CD4-positive, alpha-beta T cell treated with Interleukin-17A for 4 hours (primary cell): ENCODE data around the gene ZBTB17.

ENCODE experiments used
- DNase-seq: peaks from one replicate; pipeline ENCODE4 v3.0.0-alpha.2; 2020; ENCODE audit warnings: mixed read lengths

The ZBTB17 gene

GRCh38 chr1:15945011-15945831 lies 30.7 kb downstream of the ZBTB17 start:
- DNase-seq: no peak

GRCh38 chr1:15944308-15945010 lies 31.4 kb downstream of the ZBTB17 start:
- DNase-seq: no peak

- no peak for DNase-seq
Observed at GRCh38 chr1:15943992-15944307, 32.0 kb downstream of the ZBTB17 start.

GRCh38 chr1:15943328-15943991 lies 32.4 kb downstream of the ZBTB17 start:
- DNase-seq: no peak

- no peak for DNase-seq
Observed at GRCh38 chr1:15942661-15943327, 33.1 kb downstream of the ZBTB17 start.

GRCh38 chr1:15941899-15942660 lies 33.8 kb downstream of the ZBTB17 start:
- no peak for DNase-seq

GRCh38 chr1:15941044-15941840 lies 34.7 kb downstream of the ZBTB17 start:
- no peak for DNase-seq

GRCh38 chr1:15940110-15941043 lies 35.5 kb downstream of the ZBTB17 start:
- DNase-seq: no peak

GRCh38 chr1:15939181-15940109 lies 36.5 kb downstream of the ZBTB17 start:
- no peak for DNase-seq

- DNase-seq: no peak
Observed at GRCh38 chr1:15938628-15939161, 37.2 kb downstream of the ZBTB17 start.

GRCh38 chr1:15937706-15938168 lies 38.2 kb downstream of the ZBTB17 start:
- DNase-seq: no peak

- DNase-seq: no peak
Observed at GRCh38 chr1:15937146-15937545, 38.8 kb downstream of the ZBTB17 start.

GRCh38 chr1:15936025-15936424 lies 39.9 kb downstream of the ZBTB17 start:
- DNase-seq: no peak

- no peak for DNase-seq
Observed at GRCh38 chr1:15935056-15935950, 40.6 kb downstream of the ZBTB17 start.

- DNase-seq: no peak
Observed at GRCh38 chr1:15934211-15935055, 41.5 kb downstream of the ZBTB17 start.

- no peak for DNase-seq
Observed at GRCh38 chr1:15933684-15934083, 42.2 kb downstream of the ZBTB17 start.

- no peak for DNase-seq
Observed at GRCh38 chr1:15932612-15933011, 43.3 kb downstream of the ZBTB17 start.
